H1 (cell line): ENCODE measurements around the gene ARHGAP25. TPM values are rescaled to one million over a fixed set of nuclear protein-coding genes. Genes with fewer than 3 reads are reported as not detected.

Source experiments
- CTCF ChIA-PET: fragments of 300-600 bp; sonication (Branson Sonifier 250); formaldehyde crosslinking; loops from one replicate; lab custom pipeline; 2021; ENCODE audit not compliant: partially characterized antibody; lab: Charles Lee
- POLR2A ChIA-PET: fragments of 300-600 bp; sonication (Branson Sonifier 250); formaldehyde crosslinking; loops from one replicate; lab custom pipeline; 2021; ENCODE audit warnings: inconsistent platforms; ENCODE audit not compliant: partially characterized antibody; lab: Charles Lee
- DNase-seq, 2 experiments: peaks; one replicate each; pipeline versions ENCODE4 v3.0.0 to v3.0.0-alpha.2; 2010 to 2022; ENCODE audit warnings: low spot score in 2 of 2, low read depth in 1 of 2, mixed read lengths in 1 of 2
- FAIRE-seq: peaks from 2 replicates; lab custom pipeline; 2011; peaks lifted over from hg19 to GRCh38; lab: Jason Lieb, UNC
- H2AFZ ChIP-seq: 2 replicates; pipeline ENCODE4 v1.8.1; 2012; ENCODE audit warnings: low read length, inconsistent platforms
- H2AK5ac ChIP-seq: 2 replicates; pipeline ENCODE4 v1.6.1; 2013; ENCODE audit warnings: low read depth, low read length
- H2BK120ac ChIP-seq: replicated peaks from 2 replicates; pipeline ENCODE3; 2013; ENCODE audit warnings: low read depth, low read length, inconsistent platforms
- H2BK12ac ChIP-seq: 2 replicates; pipeline ENCODE4 v1.6.1; 2013; ENCODE audit warnings: low read depth, low read length
- H2BK15ac ChIP-seq: 2 replicates; pipeline ENCODE4 v1.6.1; 2013; ENCODE audit warnings: low read length
- H2BK20ac ChIP-seq: 2 replicates; pipeline ENCODE4 v1.6.1; 2013; ENCODE audit warnings: low read length
- H2BK5ac ChIP-seq: 2 replicates; pipeline ENCODE4 v1.6.1; 2013; ENCODE audit warnings: low read depth, low read length
- H3K14ac ChIP-seq: 2 replicates; pipeline ENCODE4 v1.6.1; 2013; ENCODE audit warnings: inconsistent platforms; ENCODE audit not compliant: insufficient read length
- H3K18ac ChIP-seq: 2 replicates; pipeline ENCODE4 v1.6.1; 2013; ENCODE audit warnings: low read length; ENCODE audit errors: extremely low read depth
- H3K23ac ChIP-seq: 2 replicates; pipeline ENCODE4 v1.6.1; 2013; ENCODE audit warnings: inconsistent platforms; ENCODE audit not compliant: insufficient read length
- H3K23me2 ChIP-seq: 2 replicates; pipeline ENCODE4 v1.6.1; 2013; ENCODE audit warnings: low read depth, low read length
- H3K27ac ChIP-seq: 2 replicates; pipeline ENCODE4 v1.6.1; 2011; ENCODE audit warnings: low read depth, low read length, inconsistent platforms
- H3K27me3 ChIP-seq, 4 experiments: replicated peaks in 1 of 4; 1 replicate in 1 of 4; 2 replicates in 3 of 4; pipeline versions ENCODE4 v1.6.1 to v1.8.1; 2011 to 2013; ENCODE audit warnings: low read length in 3 of 4, mild to moderate bottlenecking in 3 of 4, inconsistent platforms in 2 of 4, mixed read lengths in 2 of 4, moderate library complexity in 1 of 4; ENCODE audit not compliant: control insufficient read depth in 3 of 4, insufficient read depth in 3 of 4; ENCODE audit errors: extremely low read depth in 1 of 4
- H3K36me3 ChIP-seq, 4 experiments: 2 replicates each; pipeline versions ENCODE4 v1.6.1 to v1.8.1; 2011 to 2013; ENCODE audit warnings: mild to moderate bottlenecking in 4 of 4, low read length in 3 of 4, moderate library complexity in 2 of 4, control low read depth in 1 of 4, inconsistent platforms in 1 of 4; ENCODE audit not compliant: insufficient read depth in 4 of 4, control insufficient read depth in 2 of 4
- H3K4ac ChIP-seq: replicated peaks from 2 replicates; pipeline ENCODE3; 2013; ENCODE audit warnings: low read length, low read depth, mixed read lengths, inconsistent platforms; ENCODE audit not compliant: insufficient read length
- H3K4me1 ChIP-seq, 4 experiments: replicated peaks in 1 of 4; 1 replicate in 1 of 4; 2 replicates in 3 of 4; pipeline versions ENCODE4 v1.6.1 to v1.8.1; 2011 to 2013; ENCODE audit warnings: low read length in 3 of 4, inconsistent platforms in 2 of 4, mixed read lengths in 1 of 4; ENCODE audit not compliant: insufficient read depth in 4 of 4, control insufficient read depth in 3 of 4
- H3K4me2 ChIP-seq, 2 experiments: 2 replicates each; pipeline versions ENCODE4 v1.6.1 to v1.8.1; 2011 to 2013; ENCODE audit warnings: low read depth in 2 of 2, low read length in 2 of 2, control low read depth in 1 of 2, inconsistent platforms in 1 of 2, mild to moderate bottlenecking in 1 of 2; ENCODE audit not compliant: insufficient read depth in 1 of 2
- H3K4me3 ChIP-seq, 4 experiments: fragments of 200-600, 300-600 bp in 1 of 4; sonication (generic), shearing (Covaris generic), sonication (Bioruptor Twin) in 1 of 4; 2 replicates each; pipeline versions ENCODE4 v1.5.1 to v1.8.1; 2011 to 2016; ENCODE audit warnings: low read length in 4 of 4, low read depth in 3 of 4, control low read depth in 2 of 4, inconsistent platforms in 2 of 4, mild to moderate bottlenecking in 2 of 4, mixed read lengths in 1 of 4, moderate library complexity in 1 of 4; ENCODE audit not compliant: insufficient read depth in 2 of 4; ENCODE audit errors: extremely low read depth in 1 of 4
- H3K56ac ChIP-seq: replicated peaks from 2 replicates; pipeline ENCODE3; 2013; ENCODE audit warnings: low read depth, mild to moderate bottlenecking, mixed read lengths, low read length, inconsistent platforms; ENCODE audit not compliant: insufficient read length
- H3K79me1 ChIP-seq: 2 replicates; pipeline ENCODE4 v1.6.1; 2013; ENCODE audit warnings: low read depth, low read length, control low read depth
- H3K79me2 ChIP-seq, 2 experiments: 2 replicates each; pipeline versions ENCODE4 v1.6.1 to v1.8.1; 2012 to 2013; ENCODE audit warnings: low read length in 2 of 2, mild to moderate bottlenecking in 2 of 2, inconsistent platforms in 1 of 2; ENCODE audit not compliant: insufficient read depth in 2 of 2, control insufficient read depth in 1 of 2
- H3K9ac ChIP-seq, 4 experiments: replicated peaks in 1 of 4; 1 replicate in 1 of 4; 2 replicates in 3 of 4; pipeline versions ENCODE4 v1.6.1 to v1.8.1; 2011 to 2013; ENCODE audit warnings: low read depth in 3 of 4, low read length in 3 of 4, control low read depth in 2 of 4, mild to moderate bottlenecking in 2 of 4, moderate library complexity in 2 of 4, inconsistent platforms in 1 of 4; ENCODE audit errors: extremely low read depth in 1 of 4
- H3K9me3 ChIP-seq, 2 experiments: 2 replicates each; pipeline versions ENCODE4 v1.6.1 to v1.8.1; 2012 to 2013; ENCODE audit warnings: mild to moderate bottlenecking in 2 of 2, moderate library complexity in 2 of 2, control low read depth in 1 of 2, inconsistent platforms in 1 of 2, low read depth in 1 of 2, low read length in 1 of 2, mixed read lengths in 1 of 2; ENCODE audit not compliant: insufficient read depth in 2 of 2
- H4K20me1 ChIP-seq, 2 experiments: replicated peaks in 1 of 2; 2 replicates each; pipeline versions ENCODE3 to v1.8.1; 2011 to 2013; ENCODE audit warnings: inconsistent platforms in 2 of 2, low read length in 2 of 2, mild to moderate bottlenecking in 1 of 2; ENCODE audit not compliant: insufficient read depth in 2 of 2, control insufficient read depth in 1 of 2
- H4K5ac ChIP-seq: 2 replicates; pipeline ENCODE4 v1.6.1; 2013; ENCODE audit warnings: low read length, low read depth, mixed read lengths, inconsistent platforms; ENCODE audit not compliant: insufficient read length
- H4K8ac ChIP-seq: 2 replicates; pipeline ENCODE4 v1.8.0; 2013; ENCODE audit warnings: mild to moderate bottlenecking, moderate library complexity, low read length, inconsistent platforms; ENCODE audit not compliant: insufficient read depth; ENCODE audit errors: extremely low read depth
- H4K91ac ChIP-seq: replicated peaks from 2 replicates; pipeline ENCODE3; 2013; ENCODE audit warnings: low read length, mixed read lengths, inconsistent platforms; ENCODE audit not compliant: insufficient read length
- ATF3 ChIP-seq: IDR thresholded peaks from 2 replicates; pipeline ENCODE4 v1.6.1; 2011; ENCODE audit warnings: low read depth, mild to moderate bottlenecking, low read length; ENCODE audit not compliant: insufficient read depth
- EGR1 ChIP-seq: IDR thresholded peaks from 2 replicates; pipeline ENCODE4 v1.6.1; 2011; ENCODE audit warnings: low read depth, low read length, borderline replicate concordance
- RFX5 ChIP-seq: IDR thresholded peaks from 2 replicates; pipeline ENCODE4 v1.6.1; 2011; ENCODE audit warnings: low read depth, low read length, improper control_type of control experiment, borderline replicate concordance
- RNF2 ChIP-seq: fragments of 200-900, 300-1000 bp; sonication (generic); IDR thresholded peaks from 2 replicates; pipeline ENCODE4 v1.7.1; 2016; ENCODE audit warnings: borderline replicate concordance, low read depth, mild to moderate bottlenecking, antibody characterized with exemption, low read length; ENCODE audit not compliant: poor library complexity, severe bottlenecking; ENCODE audit errors: missing control alignments
- SIX5 ChIP-seq: IDR thresholded peaks from 2 replicates; pipeline ENCODE4 v1.6.1; 2011; ENCODE audit warnings: mild to moderate bottlenecking, low read depth, low read length
- SP2 ChIP-seq: IDR thresholded peaks from 2 replicates; pipeline ENCODE4 v1.6.1; 2012; ENCODE audit warnings: mild to moderate bottlenecking, low read length, inconsistent platforms
- USF2 ChIP-seq: IDR thresholded peaks from 2 replicates; pipeline ENCODE4 v1.6.1; 2011; ENCODE audit warnings: low read length, improper control_type of control experiment
- WGBS, 2 experiments: shearing (Covaris generic) in 1 of 2; methylation state at CpG; one replicate each; pipeline versions ENCODE4 v1.1.6 to v1.1.7; 2013 to 2015; ENCODE audit warnings: low lambda C conversion rate in 2 of 2, mixed read lengths in 2 of 2, inconsistent platforms in 1 of 2, low coverage in 1 of 2, missing lambda C conversion rate in 1 of 2; ENCODE audit not compliant: insufficient replicate concordance in 2 of 2, insufficient coverage in 1 of 2, insufficient read length in 1 of 2; ENCODE audit errors: extremely low coverage in 1 of 2, missing lambda C conversion rate in 1 of 2; 5-methylcytosine and 5-hydroxymethylcytosine counted together
- polyA plus RNA-seq, 7 experiments: library from polyadenylated mRNA; depleted of rRNA in 3 of 7; stranded (reverse) in 5 of 7; unstranded in 2 of 7; fragments of >200 nt in 5 of 7; fragments of 200-250 nt in 2 of 7; gene quantifications; 1 replicate in 5 of 7; 2 replicates in 1 of 7; 4 replicates in 1 of 7; pipeline versions ENCODE4 v1.2.1 to v1.2.3, GENCODE V29; 2011 to 2013; ENCODE audit warnings: missing spikeins in 2 of 7, mixed read lengths in 2 of 7
- total RNA-seq: library from RNA; stranded (reverse); fragmentation: NEBNext Ultra II Directional; extraction: Animal tissue kit (Norgen Biotek cat#: 25700); gene quantifications from 2 replicates; pipeline ENCODE4 v1.2.1, GENCODE V29; 2021

Gene ARHGAP25
- total and polyA plus RNA-seq, 2 of the 8 experiments (the other 6 are each of a cell fraction or from before 2014, with no cell fraction given): 1.00 to 1.2 TPM

GRCh38 chr2:68870215-68870614 is 135.6 kb downstream of the ARHGAP25 start:
- Histone ChIP-seq H3K9me3 (no peaks in the 10 kb centered on the region), H3K79me1 (no peaks in the 10 kb centered on the region), H2BK15ac (no peak overlapping the region), H2BK20ac (no peak overlapping the region), H3K23me2 (no peaks in the 10 kb centered on the region), H3K56ac (no peak overlapping the region), H3K27ac (no peak overlapping the region), H3K79me2 (no peaks in the 10 kb centered on the region), H3K4me1 (no peaks in the 10 kb centered on the region), H2AK5ac (no peak overlapping the region), H3K4ac (no peak overlapping the region), H2BK120ac (no peak overlapping the region), H3K14ac (no peak overlapping the region), H4K5ac (no peak overlapping the region), H3K27me3 (no peaks in the 10 kb centered on the region), H3K4me2 (no peak overlapping the region), H4K91ac (no peak overlapping the region), H3K18ac (no peak overlapping the region), H2BK5ac (no peak overlapping the region), H3K23ac (no peak overlapping the region), H2BK12ac (no peak overlapping the region), H4K8ac (no peak overlapping the region), H3K4me3 (no peak overlapping the region), H3K36me3 (no peaks in the 10 kb centered on the region), H4K20me1 (no peaks in the 10 kb centered on the region), H2AFZ (no peak overlapping the region), H3K9ac (no peak overlapping the region)
- ChIA-PET CTCF (interaction anchor here (1.1 to 2.7 kb wide), 2 partner anchors 55 to 118 kb away, joined by 4 to 7 read pairs; no protein-coding TSS in a partner anchor), POLR2A (interaction anchor here (0.7 kb wide), 1 partner anchor 20 kb away, joined by 3 read pairs; no protein-coding TSS in a partner anchor)
- DNase-seq: no peak
- whole genome bisulfite sequencing, 2 experiments: 100% methylated on average over 2 of the region's 2 CpGs; no CpG with 5 or more reads in 1 of the 2 experiments
- FAIRE-seq: no peak
- TF ChIP-seq ATF3 (no peak), SIX5 (no peak), EGR1 (no peak), USF2 (no peak), RNF2 (no peak), SP2 (no peak), RFX5 (no peak)
